G401.6 (cell line): ENCODE results near the gene HPDL.
"Not testable (repeated sequence)": the region's sequence is repeated elsewhere in the genome, so short reads cannot be mapped to it uniquely, and the experiment has no call there.

ENCODE experiments used
- FAIRE-seq: peaks from 2 replicates; lab custom pipeline; 2012; peaks lifted over from hg19 to GRCh38; lab: Jason Lieb, UNC

HPDL gene

GRCh38 chr1:45351508-45351907 lies 24.8 kb downstream of the HPDL start:
- FAIRE-seq: no peak

GRCh38 chr1:45353685-45354084 lies 27.0 kb downstream of the HPDL start:
- no peak for FAIRE-seq

GRCh38 chr1:45354838-45355237 lies 28.1 kb downstream of the HPDL start:
- no peak for FAIRE-seq

- FAIRE-seq: no peak
These were observed 29.0 kb downstream of the HPDL start for GRCh38 chr1:45355683-45356082.

GRCh38 chr1:45356186-45356585 lies 29.5 kb downstream of the HPDL start:
- FAIRE-seq: no peak

GRCh38 chr1:45359882-45360513 lies 33.3 kb downstream of the HPDL start:
- FAIRE-seq: peak; percentile 95

GRCh38 chr1:45360981-45361380 lies 34.3 kb downstream of the HPDL start:
- FAIRE-seq: not testable (repeated sequence)

- FAIRE-seq: no peak
These were observed 37.6 kb downstream of the HPDL start for GRCh38 chr1:45364294-45364693.

GRCh38 chr1:45365051-45365450 lies 38.4 kb downstream of the HPDL start:
- FAIRE-seq: no peak

GRCh38 chr1:45370575-45370974 lies 43.9 kb downstream of the HPDL start:
- no peak for FAIRE-seq

GRCh38 chr1:45373573-45373972 lies 46.9 kb downstream of the HPDL start:
- FAIRE-seq: no peak

- FAIRE-seq: no peak
These were observed 48.7 kb downstream of the HPDL start for GRCh38 chr1:45375104-45376090.

GRCh38 chr1:45378184-45378583 lies 51.5 kb downstream of the HPDL start:
- no peak for FAIRE-seq
